Posterior vena cava (tissue), 2 donors: ENCODE results near the gene PCSK5. TPM values are rescaled to one million over a fixed set of nuclear protein-coding genes. Genes with fewer than 3 reads are reported as not detected.
A peak's percentile ranks its signal among the peaks of the same experiment; 100 is the strongest.
"Not testable (repeated sequence)": the region's sequence is repeated elsewhere in the genome, so short reads cannot be mapped to it uniquely, and the experiment has no call there.

Source experiments
- DNase-seq: peaks from one replicate; pipeline ENCODE4 v3.0.0-alpha.2; 2020; ENCODE audit warnings: low spot score
- intact Hi-C, 2 donors: fragments of 100-400 bp; cut with DNase I; formaldehyde crosslinking; loops; one replicate each; pipeline versions ENCODE4 v1.14.1 to v1.14.2; 2022 to 2023
- long read RNA-seq, 2 donors: library from polyadenylated mRNA; unstranded; transcript quantifications; one replicate each; pipeline ENCODE4 v2.0.0, GENCODE V29; 2020 to 2021
- total RNA-seq, 2 donors: library from RNA; stranded (reverse); fragmentation: NEBNext Ultra II Directional; extraction: Animal tissue kit (Norgen Biotek cat#: 25700); gene quantifications; one replicate each; pipeline ENCODE4 v1.2.1, GENCODE V29; 2021
- donor health status: DM: yes; HTN: yes; CAD: no.
- donor health status: DM: yes; HTN: yes; CAD: no.

Gene PCSK5
- 10 to 100 TPM; 67.9 to 84.2 TPM for total RNA-seq
- long read RNA-seq, donor 1, full-length matches to known transcripts: 15 of 54 reads
- long read RNA-seq, donor 1, partial matches to known transcripts: 22 of 54 reads
- long read RNA-seq, donor 1, other reads (novel, unspliced or antisense): 17 of 54 reads
- long read RNA-seq, donor 2, full-length matches to known transcripts: 47 of 90 reads
- long read RNA-seq, donor 2, partial matches to known transcripts: 20 of 90 reads
- long read RNA-seq, donor 2, other reads (novel, unspliced or antisense): 23 of 90 reads

DNA sequence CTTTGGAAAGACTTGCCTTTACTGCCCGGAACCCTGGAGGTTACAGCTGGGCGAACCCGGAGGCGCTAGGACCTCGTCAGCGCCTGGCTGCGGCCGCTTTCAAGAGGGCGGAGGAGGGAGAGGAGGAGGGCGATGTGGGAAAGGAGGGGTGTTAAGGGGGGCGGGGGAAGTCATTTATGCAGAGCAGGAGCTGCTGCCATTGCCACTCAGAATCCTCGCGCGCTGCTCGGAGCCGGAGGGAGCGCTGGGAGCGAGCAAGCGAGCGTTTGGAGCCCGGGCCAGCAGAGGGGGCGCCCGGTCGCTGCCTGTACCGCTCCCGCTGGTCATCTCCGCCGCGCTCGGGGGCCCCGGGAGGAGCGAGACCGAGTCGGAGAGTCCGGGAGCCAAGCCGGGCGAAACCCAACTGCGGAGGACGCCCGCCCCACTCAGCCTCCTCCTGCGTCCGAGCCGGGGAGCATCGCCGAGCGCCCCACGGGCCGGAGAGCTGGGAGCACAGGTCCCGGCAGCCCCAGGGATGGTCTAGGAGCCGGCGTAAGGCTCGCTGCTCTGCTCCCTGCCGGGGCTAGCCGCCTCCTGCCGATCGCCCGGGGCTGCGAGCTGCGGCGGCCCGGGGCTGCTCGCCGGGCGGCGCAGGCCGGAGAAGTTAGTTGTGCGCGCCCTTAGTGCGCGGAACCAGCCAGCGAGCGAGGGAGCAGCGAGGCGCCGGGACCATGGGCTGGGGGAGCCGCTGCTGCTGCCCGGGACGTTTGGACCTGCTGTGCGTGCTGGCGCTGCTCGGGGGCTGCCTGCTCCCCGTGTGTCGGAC is at the start of gene PCSK5:
TSS of gene PCSK5 (plus strand) at position 202 of the 805 bp plus-strand sequence. CDS start at position 711, 509 bp downstream.
- intact Hi-C loops: loop anchor here in 1 of 2 donors (10.0 kb wide), 4 partner anchors 54 to 634 kb away; no protein-coding TSS in a partner anchor
- DNase-seq: peak; percentile 97

DNA sequence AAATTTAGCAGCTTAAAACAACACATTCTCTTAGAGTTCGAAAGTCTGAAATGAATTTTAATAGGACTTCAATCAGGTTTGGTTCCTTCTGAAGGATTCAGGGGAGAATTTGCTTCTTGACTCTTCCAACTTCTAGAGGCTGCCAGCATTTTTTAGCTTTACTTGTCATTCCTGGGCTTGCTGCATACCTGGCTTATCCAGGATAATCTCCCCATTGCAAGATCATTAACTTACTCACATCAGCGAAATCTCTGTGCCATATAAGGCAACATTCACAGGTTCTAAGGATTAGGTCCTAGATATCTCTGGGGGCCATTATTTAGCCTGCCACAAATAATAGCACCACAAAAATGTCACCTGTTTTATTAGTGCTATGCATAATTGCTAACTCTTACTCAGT is 46.2 kb upstream of the PCSK5 start:
- intact Hi-C loops: no loop called here
- DNase-seq: no peak

DNA sequence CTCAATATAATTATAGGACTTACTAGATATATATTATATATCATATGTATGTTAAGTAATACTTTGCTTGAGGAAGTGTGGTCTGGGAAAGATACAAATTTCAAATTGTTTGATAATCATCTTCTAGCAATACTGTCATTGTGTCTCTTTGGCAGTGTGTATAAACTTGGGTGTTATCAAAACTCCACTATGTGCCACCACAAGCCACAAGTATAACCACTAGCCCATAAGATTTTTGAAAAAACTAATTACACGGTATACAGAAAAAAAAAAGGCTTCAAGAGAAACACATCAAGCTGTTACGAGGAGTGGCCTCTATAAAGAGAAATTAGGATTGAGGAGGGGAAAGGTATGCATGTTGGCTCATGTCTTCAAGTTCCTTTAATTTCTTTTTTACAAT is 44.7 kb upstream of the PCSK5 start:
- intact Hi-C loops: no loop called here
- DNase-seq: no peak

DNA sequence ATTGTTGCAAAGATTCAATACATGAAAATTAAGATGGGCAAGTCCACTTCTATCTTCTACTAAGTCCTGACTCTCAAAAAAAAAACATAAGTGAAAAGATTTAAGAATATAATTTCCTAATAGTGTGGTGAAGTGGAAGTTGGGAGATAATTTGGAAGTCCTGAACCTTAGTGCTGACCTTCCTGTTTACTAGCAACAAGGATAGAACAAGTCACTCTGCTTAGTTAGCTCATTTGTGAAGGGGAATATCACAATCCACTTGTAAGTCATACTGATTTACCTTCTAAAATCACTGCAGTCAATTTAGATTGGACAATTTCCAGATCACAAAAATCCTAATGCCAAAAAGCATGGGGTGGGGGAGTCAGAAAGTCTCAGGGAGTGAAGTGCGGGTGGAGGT is 43.4 kb upstream of the PCSK5 start:
- DNase-seq: no peak
- intact Hi-C loops: no loop called here

DNA sequence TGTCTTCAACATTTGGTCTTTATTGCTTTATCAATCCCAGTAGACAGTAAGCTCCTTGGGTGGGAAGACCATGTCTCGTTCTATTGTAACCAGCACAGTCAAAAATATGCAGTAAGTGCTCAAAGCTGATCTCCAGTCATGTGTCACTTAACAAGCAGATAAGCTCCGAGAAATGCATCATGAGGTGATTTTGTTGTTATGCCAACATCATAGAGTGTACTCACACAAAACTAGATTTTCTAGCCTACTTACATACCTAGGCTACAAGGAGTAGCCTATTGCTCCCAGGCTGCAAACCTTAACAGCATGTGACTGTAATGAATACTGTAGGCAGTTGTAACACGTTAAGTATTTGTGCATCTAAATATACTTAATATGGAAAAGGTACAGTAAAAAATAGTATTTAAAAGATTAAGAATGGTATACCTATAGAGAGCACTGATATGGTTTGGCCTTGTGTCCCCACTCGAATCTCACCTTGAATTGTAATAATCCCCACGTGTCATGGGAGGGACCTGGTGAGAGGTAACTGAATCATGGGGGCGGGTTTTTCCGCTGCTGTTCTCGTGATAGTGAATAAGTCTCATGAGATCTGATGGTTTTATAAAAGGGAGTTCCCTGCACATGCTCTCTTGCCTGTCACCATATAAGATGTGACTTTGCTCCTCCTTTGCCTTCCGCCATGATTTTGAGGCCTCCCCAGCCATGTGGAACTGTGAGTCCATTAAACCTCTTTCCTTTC is 39.8 kb upstream of the PCSK5 start:
- intact Hi-C loops: no loop called here
- DNase-seq: no peak

DNA sequence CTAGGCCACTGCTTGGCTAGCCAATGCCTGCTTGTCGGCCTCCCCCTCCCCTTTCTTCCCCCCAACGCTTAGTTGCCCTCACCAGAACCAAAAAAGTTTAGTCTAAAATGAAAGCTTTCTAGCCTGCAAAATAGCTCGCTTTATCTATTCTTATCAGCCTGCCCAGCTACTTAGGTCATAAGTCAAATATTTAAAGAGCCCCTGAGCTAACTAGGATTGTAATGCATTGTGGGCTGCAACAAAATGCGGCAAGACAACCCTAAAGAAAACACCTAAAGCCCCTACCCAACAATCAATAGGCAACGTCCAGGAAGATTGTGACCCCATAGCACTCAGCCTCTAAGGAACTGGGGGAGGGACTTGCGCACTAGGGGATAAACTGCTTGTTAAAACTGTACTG is 38.6 kb upstream of the PCSK5 start:
- DNase-seq: no peak
- intact Hi-C loops: no loop called here

DNA sequence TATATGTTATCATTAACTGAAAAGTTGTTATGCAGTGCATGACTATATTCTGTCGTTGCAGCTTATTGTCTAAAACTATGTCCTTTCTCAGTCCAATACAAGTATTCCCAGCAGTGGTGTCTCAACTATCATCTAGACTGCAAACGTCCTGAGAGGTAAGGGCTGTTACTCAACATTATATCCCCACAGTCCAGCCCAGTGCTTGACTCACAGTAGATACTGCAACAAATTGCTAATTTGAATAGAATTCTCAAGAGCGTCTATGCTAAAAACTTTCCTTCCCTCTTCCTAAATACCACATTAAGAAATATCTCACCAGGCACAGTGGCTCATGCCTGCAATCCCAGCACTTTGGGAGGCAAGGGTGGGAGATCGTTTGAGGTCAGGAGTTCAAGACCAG is 37.7 kb upstream of the PCSK5 start:
- intact Hi-C loops: no loop called here
- no peak for DNase-seq

DNA sequence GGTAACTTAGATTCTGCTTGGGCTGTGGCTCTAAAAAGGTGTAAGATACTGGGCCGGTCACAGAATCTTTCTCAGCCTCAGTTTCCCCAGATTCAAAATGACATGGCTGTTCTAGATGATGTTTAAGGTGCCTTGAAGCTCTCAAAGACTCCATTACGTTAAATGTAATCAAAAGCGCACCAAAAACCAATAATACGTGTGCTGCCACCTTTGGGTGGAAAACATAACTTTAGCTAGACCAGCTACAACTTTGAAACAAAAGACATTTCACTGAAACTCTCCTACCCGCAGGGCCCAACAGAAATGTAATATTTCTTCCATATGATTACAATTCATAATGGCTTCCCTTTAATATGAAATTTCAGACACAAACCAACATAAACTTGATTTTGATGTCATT is 35.0 kb upstream of the PCSK5 start:
- intact Hi-C loops: no loop called here
- no peak for DNase-seq

DNA sequence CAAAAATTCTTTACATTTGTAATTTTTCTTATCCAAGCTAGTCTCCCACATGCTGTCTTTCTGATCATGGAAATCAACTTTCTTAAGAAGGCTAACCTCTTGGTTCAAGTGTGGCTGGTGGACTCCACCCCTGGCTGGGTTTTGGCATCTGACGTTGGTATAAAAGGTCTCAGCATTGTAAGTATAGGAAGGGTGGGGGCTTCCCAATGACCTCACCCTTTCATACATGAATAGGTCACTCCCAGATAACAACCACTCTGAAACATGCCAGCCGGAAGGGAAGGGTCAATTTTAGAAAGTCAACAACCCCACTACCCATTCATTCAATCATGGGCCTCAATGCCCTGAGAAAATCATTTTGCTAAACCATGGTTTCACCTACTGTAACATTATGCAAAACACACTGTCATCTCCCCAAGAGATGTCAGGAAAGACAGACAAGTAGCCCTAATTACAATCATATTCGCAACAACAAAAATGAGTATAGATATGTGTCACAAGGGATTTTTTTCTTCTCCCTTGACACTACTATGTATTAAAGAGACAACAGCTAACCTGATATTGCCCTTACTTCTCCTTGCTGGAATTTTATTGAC is 31.9 kb upstream of the PCSK5 start:
- intact Hi-C loops: no loop called here
- no peak for DNase-seq

DNA sequence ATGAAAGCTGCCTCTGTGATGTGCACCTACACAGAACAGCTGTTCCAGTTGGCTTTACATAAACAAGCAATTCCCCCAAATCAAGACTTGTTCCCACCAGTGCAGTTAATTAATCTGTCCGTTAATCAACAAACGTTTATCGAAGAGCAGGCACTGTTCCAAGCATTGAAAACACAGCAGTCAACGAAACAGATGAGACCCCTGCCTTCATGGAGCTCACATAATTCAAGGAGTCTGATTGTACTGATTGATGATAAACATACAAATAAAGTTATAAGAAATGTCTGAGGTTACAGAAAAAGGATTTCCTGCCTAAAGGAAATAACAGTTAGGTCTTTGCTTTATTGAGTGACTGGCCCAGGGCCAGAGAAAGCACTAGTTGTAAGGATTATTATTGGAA is 26.2 kb upstream of the PCSK5 start:
- intact Hi-C loops: loop anchor here in 1 of 2 donors (10.0 kb wide), 1 partner anchor 599 kb away; no protein-coding TSS in a partner anchor

DNA sequence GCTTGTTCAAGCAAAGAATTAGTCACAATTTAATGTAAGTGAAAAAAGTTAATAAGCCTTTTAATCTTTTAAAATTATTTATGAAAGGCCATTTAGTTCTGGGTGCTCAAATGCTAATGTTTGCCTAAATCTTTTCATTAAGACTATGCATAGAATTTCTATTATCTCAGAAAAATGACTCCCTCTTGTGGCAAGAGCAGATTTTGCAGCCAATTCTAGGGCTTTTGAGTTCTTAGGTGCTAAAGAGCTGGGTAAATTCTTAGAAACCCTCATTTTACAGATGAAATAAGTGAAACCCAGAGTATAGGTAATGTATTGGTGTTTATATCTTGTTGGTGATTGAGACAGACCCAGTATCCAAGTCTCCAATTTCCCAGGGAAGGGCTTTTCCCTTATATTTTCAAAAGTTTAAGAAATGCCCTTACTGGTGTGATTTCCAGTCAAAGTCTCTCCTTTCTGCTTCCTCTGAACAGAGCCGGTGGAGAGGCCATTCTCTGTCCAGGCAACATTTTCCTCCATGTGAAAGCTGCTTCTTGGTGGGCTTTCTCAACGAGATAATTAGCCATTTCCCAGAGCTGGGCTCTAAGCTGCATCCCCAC is 24.1 kb upstream of the PCSK5 start:
- intact Hi-C loops: loop anchor here in 1 of 2 donors (10.0 kb wide), 1 partner anchor 602 kb away; no protein-coding TSS in a partner anchor
- no peak for DNase-seq

More for the DNA sequence above, 26.2 kb upstream of the PCSK5 start:
- no peak for DNase-seq

DNA sequence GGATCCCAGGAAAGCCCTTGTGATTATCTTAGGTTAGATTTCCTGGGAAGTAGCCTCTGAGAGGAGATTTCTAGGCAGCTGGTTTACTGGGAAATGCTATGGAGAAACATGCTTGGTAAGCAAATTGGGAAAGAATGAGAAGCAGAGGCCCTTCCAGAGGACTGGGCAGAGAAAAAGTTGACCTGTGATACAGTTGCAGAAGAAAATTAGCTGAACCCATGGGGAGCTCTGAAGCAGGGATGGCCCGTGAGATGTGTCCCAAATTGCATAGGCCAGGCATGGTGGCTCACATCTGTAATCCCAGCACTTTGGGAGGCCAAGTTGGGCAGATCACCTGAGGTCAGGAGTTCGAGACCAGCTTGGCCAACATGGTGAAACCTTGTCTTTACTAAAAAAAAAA is 21.9 kb upstream of the PCSK5 start:
- intact Hi-C loops: loop anchor here in 1 of 2 donors (10.0 kb wide), 1 partner anchor 604 kb away; no protein-coding TSS in a partner anchor
- DNase-seq: not testable (repeated sequence)

DNA sequence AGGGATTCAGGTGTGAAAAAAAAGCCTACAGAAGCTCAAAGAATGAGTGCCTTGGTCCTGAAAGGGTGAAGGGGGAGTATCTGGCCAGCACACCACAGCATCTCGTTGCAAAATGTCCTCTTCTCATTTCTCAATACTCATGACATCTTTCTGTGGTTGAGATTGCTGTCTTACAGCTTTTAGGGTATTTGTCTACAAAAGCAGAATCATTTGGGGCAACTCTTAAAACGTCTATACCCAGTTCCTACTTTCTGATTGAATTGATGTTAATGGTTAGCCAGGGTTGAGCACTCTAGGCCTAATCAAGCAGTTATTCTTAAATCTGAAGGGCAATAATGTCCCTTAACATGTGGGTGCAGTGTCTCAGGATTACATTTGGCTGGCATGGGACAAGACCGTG is 21.2 kb upstream of the PCSK5 start:
- intact Hi-C loops: loop anchor here in 1 of 2 donors (10.0 kb wide), 1 partner anchor 604 kb away; no protein-coding TSS in a partner anchor
- DNase-seq: no peak

DNA sequence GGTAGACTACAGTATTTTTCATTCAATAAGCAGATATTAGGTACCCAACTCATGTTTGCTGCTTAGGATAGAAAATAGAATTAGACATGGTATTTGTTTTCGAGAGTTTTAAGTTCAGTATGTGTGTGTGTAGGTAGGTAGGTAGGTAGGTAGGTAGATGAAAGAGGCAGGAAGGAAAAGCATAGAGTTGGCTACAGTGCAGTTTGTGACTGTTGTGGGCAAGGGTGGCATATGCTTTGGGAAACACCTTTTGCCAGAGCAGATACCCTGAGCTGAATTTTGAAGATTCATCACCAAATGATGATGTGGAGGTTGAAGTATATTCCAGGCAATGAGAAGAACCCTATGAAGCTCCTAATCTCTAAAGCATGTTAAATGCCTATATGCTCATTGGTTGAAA is 20.0 kb upstream of the PCSK5 start:
- intact Hi-C loops: no loop called here

DNA sequence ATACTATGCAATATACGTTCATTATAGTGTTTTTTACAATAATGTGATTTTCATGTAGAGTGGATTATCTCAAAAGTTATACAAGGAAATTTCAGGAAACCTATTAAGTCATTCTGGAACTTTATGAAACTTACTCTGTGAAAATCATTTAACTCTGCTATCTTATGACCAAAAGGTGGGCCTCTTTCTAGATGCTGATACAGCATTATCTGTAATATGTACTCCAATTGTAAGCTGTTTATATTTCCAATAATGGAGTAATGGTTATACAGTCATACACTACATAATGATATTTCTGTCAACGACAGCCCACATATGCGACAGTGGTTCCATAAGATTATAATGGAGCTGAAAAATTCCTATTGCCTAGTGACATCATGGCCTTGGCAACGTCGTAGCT is 18.8 kb upstream of the PCSK5 start:
- intact Hi-C loops: no loop called here
- DNase-seq: no peak

More for the DNA sequence above, 20.0 kb upstream of the PCSK5 start:
- no peak for DNase-seq

DNA sequence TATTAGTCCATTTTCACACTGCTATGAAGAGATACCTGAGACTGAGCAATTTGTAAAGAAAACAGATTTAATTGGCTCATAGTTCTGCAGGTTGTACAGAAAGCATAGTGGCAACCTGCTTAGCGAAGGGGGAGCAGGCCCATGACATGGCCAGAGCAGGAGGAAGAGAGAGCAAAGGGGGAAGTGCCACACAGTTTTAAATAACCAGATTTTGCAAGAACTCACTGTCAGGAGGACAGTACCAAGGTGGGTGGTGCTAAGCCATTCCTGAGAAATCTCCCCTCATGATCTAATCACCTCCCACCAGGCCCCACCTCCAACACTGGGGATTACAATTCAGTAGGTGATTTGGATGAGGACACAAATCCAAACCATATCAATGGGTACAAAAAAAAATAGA is 16.8 kb upstream of the PCSK5 start:
- intact Hi-C loops: no loop called here
- DNase-seq: no peak

DNA sequence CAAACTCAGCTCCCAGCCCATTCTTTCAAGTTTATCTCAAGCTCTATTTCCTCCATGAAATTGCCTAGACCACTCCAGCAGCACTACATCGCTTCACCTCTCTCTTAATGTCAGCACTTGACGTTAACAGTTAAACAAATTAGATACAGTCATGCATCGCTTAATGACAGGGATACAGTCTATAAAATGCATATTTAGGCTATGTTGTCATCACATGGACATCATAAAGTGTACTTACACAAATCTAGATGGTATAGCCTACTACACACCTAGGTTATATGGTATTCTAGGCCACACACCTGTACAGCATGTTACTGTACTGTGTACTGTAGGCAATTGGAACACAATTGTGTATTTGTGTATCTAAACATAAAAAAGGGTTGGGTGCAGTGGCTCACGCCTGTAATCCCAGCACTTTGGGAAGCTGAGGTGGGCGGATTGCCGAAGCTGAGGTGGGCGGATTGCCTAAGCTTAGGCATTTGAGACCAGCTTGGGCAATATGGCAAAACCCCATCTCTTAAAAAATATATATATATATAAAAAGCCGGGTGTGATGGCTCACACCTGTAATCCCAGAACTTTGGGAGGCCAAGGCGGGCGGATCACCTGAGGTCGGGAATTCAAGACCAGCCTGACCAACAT is 13.4 kb upstream of the PCSK5 start:
- intact Hi-C loops: no loop called here
- no peak for DNase-seq

DNA sequence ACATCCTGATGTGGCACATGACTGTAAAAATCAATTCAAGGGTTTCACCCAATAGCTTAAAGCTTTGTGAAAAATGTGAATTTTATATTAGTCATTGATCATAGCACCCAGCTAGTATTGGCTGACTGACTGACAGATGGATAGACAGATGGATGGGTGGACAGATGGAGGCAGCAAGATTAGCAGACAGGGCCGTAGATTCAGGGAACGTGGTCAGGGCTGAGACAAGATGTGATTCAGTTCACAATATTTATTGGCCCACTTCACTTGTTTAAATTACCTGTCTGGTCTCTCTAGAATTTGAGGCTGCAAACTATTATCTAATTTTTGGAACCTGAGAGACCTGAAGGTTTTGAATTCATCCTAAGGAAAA is 12.0 kb upstream of the PCSK5 start:
- intact Hi-C loops: no loop called here
- DNase-seq: no peak

DNA sequence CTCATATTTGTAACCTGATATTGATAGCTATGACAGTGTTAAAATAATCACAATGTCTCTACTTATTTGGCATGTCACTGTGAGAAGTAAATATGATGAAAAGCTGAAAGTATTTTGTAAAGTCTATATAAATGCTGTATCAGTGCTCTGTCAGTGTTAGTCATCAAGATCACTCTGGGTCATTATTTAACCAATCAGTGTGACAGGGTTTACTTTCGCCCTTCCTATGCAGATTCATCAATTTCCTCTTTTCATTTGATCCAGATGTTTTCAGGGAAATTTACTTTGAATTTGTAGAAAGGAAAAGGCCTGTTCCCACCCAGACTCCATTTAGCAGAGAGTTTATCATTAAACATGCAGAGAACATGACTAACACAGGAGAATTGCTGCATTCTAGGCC is 9.9 kb upstream of the PCSK5 start:
- no peak for DNase-seq
- intact Hi-C loops: no loop called here
